Measurements from ENCODE around the gene CCDC57. TPM values are rescaled to one million over a fixed set of nuclear protein-coding genes. Genes with fewer than 3 reads are reported as not detected.

CCDC57 gene
- total and polyA plus RNA-seq, 9 of the 15 experiments (the other 6 are each of a cell fraction or from before 2014, with no cell fraction given) = 0.83 to 36.2 (median 13.6) TPM

GRCh38 chr17:82244413-82245133 lies 31.9 kb upstream of the CCDC57 start (continued):
- TF ChIP-seq CHD2 (IDR thresholded peaks at IDR 0.05; ENCODE audit: low read depth, low read length) = no peak
- TF ChIP-seq YY1 (IDR thresholded peaks at IDR 0.05; ENCODE audit: borderline replicate concordance in 1 of 3, control insufficient read depth in 1 of 3, extremely low read depth in 1 of 3, insufficient read depth in 3 of 3, insufficient read length in 1 of 3, insufficient replicate concordance in 2 of 3, low read depth in 1 of 3, low read length in 2 of 3) = no peak
- TF ChIP-seq ZFPM2 (CRISPR knock-in tag; IDR thresholded peaks at IDR 0.05) = no peak
- peak; percentile 56 to 67 (median 65) for TF ChIP-seq CTCF (IDR thresholded peaks at IDR 0.05 in 2 of 3, conservative IDR thresholded peaks at IDR 0.05 in 1 of 3; ENCODE audit: insufficient read depth in 2 of 3, low read depth in 1 of 3, low read length in 3 of 3)
- no peak for TF ChIP-seq ZBTB34 (CRISPR knock-in tag; IDR thresholded peaks at IDR 0.05)
- no peak for TF ChIP-seq ZNF384 (IDR thresholded peaks at IDR 0.05; ENCODE audit: low read depth, low read length)
- peak; percentile 12 for TF ChIP-seq RBM22 (IDR thresholded peaks at IDR 0.05; ENCODE audit: low read depth, low read length, poor library complexity, severe bottlenecking)
- no peak for TF ChIP-seq ZNF197 (CRISPR knock-in tag; IDR thresholded peaks at IDR 0.05; ENCODE audit: low read depth)
- no peak for TF ChIP-seq KLF13 (tag; IDR thresholded peaks at IDR 0.05; ENCODE audit: borderline replicate concordance, low read depth)
- peak; percentile 38; the same call in 1 of the 2 replicates for TF ChIP-seq SMC3 (conservative IDR thresholded peaks at IDR 0.05; ENCODE audit: insufficient read depth, low read depth, low read length)
- peak; percentile 37 to 70 for TF ChIP-seq RAD21 (CRISPR knock-in tag; conservative IDR thresholded peaks at IDR 0.05 in 1 of 2, IDR thresholded peaks at IDR 0.05 in 1 of 2)
- TF ChIP-seq ZNF639 (CRISPR knock-in tag; conservative IDR thresholded peaks at IDR 0.05 in 1 of 2, IDR thresholded peaks at IDR 0.05 in 1 of 2) = no peak
- TF ChIP-seq SNRNP70 (optimal IDR thresholded peaks at IDR 0.05; ENCODE audit: low read depth, low read length) = no peak
- TF ChIP-seq NFE2 (IDR thresholded peaks at IDR 0.05; ENCODE audit: low read depth) = no peak
- no peak for TF ChIP-seq E4F1 (CRISPR knock-in tag; IDR thresholded peaks at IDR 0.05; ENCODE audit: borderline replicate concordance)
